H9 (cell line): ENCODE data around the gene PPIF. TPM values are rescaled to one million over a fixed set of nuclear protein-coding genes. Genes with fewer than 3 reads are reported as not detected.

Experiments used
- DNase-seq: peaks from one replicate; pipeline ENCODE4 v3.0.0-alpha.2; 2017
- H2AFZ ChIP-seq: one replicate; pipeline ENCODE4 v1.6.1; 2013; ENCODE audit warnings: mild to moderate bottlenecking, low read length, control low read depth, moderate library complexity
- H2AK5ac ChIP-seq: 2 replicates; pipeline ENCODE4 v1.6.1; 2013; ENCODE audit warnings: low read length, control low read depth, mixed read lengths; ENCODE audit not compliant: insufficient read length
- H2BK120ac ChIP-seq: one replicate; pipeline ENCODE4 v1.6.1; 2013; ENCODE audit warnings: low read depth, mild to moderate bottlenecking, low read length, control low read depth, inconsistent platforms; ENCODE audit not compliant: poor library complexity, severe bottlenecking
- H2BK12ac ChIP-seq: 2 replicates; pipeline ENCODE4 v1.6.1; 2013; ENCODE audit warnings: low read length, control low read depth, mixed read lengths, low read depth; ENCODE audit not compliant: insufficient read length
- H2BK15ac ChIP-seq: 2 replicates; pipeline ENCODE4 v1.6.1; 2013; ENCODE audit warnings: low read depth, low read length, control low read depth
- H2BK20ac ChIP-seq: one replicate; pipeline ENCODE4 v1.6.1; 2013; ENCODE audit warnings: low read depth, mild to moderate bottlenecking, low read length, control low read depth, inconsistent platforms; ENCODE audit not compliant: poor library complexity, severe bottlenecking
- H2BK5ac ChIP-seq: 2 replicates; pipeline ENCODE4 v1.6.1; 2013; ENCODE audit warnings: low read length, control low read depth, mixed read lengths; ENCODE audit not compliant: insufficient read length
- H3K14ac ChIP-seq: 2 replicates; pipeline ENCODE4 v1.6.1; 2013; ENCODE audit warnings: low read length, control low read depth; ENCODE audit not compliant: insufficient read depth
- H3K18ac ChIP-seq: 2 replicates; pipeline ENCODE4 v1.6.1; 2013; ENCODE audit warnings: low read depth, mild to moderate bottlenecking, mixed read lengths, low read length, control low read depth; ENCODE audit not compliant: insufficient read length
- H3K23ac ChIP-seq: 2 replicates; pipeline ENCODE4 v1.6.1; 2013; ENCODE audit warnings: low read length, control low read depth, mixed read lengths, low read depth; ENCODE audit not compliant: insufficient read length
- H3K23me2 ChIP-seq: 2 replicates; pipeline ENCODE4 v1.6.1; 2013; ENCODE audit warnings: low read depth, mild to moderate bottlenecking, mixed read lengths, low read length, control low read depth; ENCODE audit not compliant: insufficient read length, poor library complexity, severe bottlenecking
- H3K27ac ChIP-seq: 2 replicates; pipeline ENCODE4 v1.5.1; 2013; ENCODE audit warnings: low read length, control low read depth, mixed read lengths, low read depth; ENCODE audit not compliant: insufficient read length
- H3K27me3 ChIP-seq: 2 replicates; pipeline ENCODE4 v1.6.1; 2013; ENCODE audit warnings: low read length, control low read depth, inconsistent platforms; ENCODE audit not compliant: insufficient read depth
- H3K4ac ChIP-seq: 2 replicates; pipeline ENCODE4 v1.6.1; 2013; ENCODE audit warnings: low read depth, mild to moderate bottlenecking, control low read depth, inconsistent platforms, low read length, moderate library complexity
- H3K4me1 ChIP-seq: 2 replicates; pipeline ENCODE4 v1.6.1; 2013; ENCODE audit warnings: low read length, control low read depth, inconsistent platforms; ENCODE audit not compliant: insufficient read depth
- H3K4me2 ChIP-seq: 2 replicates; pipeline ENCODE4 v1.6.1; 2013; ENCODE audit warnings: low read length, control low read depth, mixed read lengths; ENCODE audit not compliant: insufficient read length, insufficient read depth
- H3K56ac ChIP-seq: 2 replicates; pipeline ENCODE4 v1.6.1; 2013; ENCODE audit warnings: low read depth, mild to moderate bottlenecking, mixed read lengths, low read length, control low read depth; ENCODE audit not compliant: insufficient read length
- H3K79me1 ChIP-seq: 2 replicates; pipeline ENCODE4 v1.6.1; 2013; ENCODE audit warnings: low read depth, mild to moderate bottlenecking, moderate library complexity, low read length, control low read depth, inconsistent platforms; ENCODE audit not compliant: insufficient read depth, poor library complexity, severe bottlenecking
- H3K79me2 ChIP-seq: 2 replicates; pipeline ENCODE4 v1.6.1; 2013; ENCODE audit warnings: low read length, control low read depth, inconsistent platforms; ENCODE audit not compliant: insufficient read depth
- H3K9ac ChIP-seq: 2 replicates; pipeline ENCODE4 v1.6.1; 2013; ENCODE audit warnings: low read length, control low read depth, mixed read lengths; ENCODE audit not compliant: insufficient read length; ENCODE audit errors: extremely low read depth
- H3K9me3 ChIP-seq: one replicate; pipeline ENCODE4 v1.6.1; 2013; ENCODE audit warnings: low read depth, low read length, inconsistent platforms; ENCODE audit not compliant: control insufficient read depth
- H3T11ph ChIP-seq: one replicate; pipeline ENCODE4 v1.6.1; 2013; ENCODE audit warnings: mild to moderate bottlenecking, low read length, control low read depth, inconsistent platforms
- H4K20me1 ChIP-seq: one replicate; pipeline ENCODE4 v1.6.1; 2013; ENCODE audit not compliant: control insufficient read depth, insufficient read length, insufficient read depth
- H4K5ac ChIP-seq: 2 replicates; pipeline ENCODE4 v1.6.1; 2013; ENCODE audit warnings: low read depth, mild to moderate bottlenecking, mixed read lengths, low read length, control low read depth; ENCODE audit not compliant: insufficient read length
- H4K8ac ChIP-seq: replicated peaks from 2 replicates; pipeline ENCODE4 v1.6.1; 2013; ENCODE audit warnings: low read length, control low read depth, mixed read lengths, low read depth; ENCODE audit not compliant: insufficient read length
- H4K91ac ChIP-seq: 2 replicates; pipeline ENCODE4 v1.6.1; 2013; ENCODE audit warnings: low read depth, mild to moderate bottlenecking, moderate library complexity, mixed read lengths, low read length, control low read depth; ENCODE audit not compliant: insufficient read length
- H3K27ac Mint-ChIP-seq, 3 experiments: 2 replicates in 2 of 3; 3 replicates in 1 of 3; pipeline ENCODE4 v1.8.0; 2020 to 2021; ENCODE audit warnings: mixed read lengths in 3 of 3, mild to moderate bottlenecking in 1 of 3, moderate library complexity in 1 of 3
- H3K27me3 Mint-ChIP-seq: 2 replicates; pipeline ENCODE4 v1.8.0; 2021; ENCODE audit warnings: low read depth, mild to moderate bottlenecking, moderate library complexity, mixed read lengths
- H3K36me3 Mint-ChIP-seq, 3 experiments: 2 replicates in 2 of 3; 3 replicates in 1 of 3; pipeline ENCODE4 v1.8.0; 2020 to 2021; ENCODE audit warnings: low read depth in 3 of 3, mixed read lengths in 3 of 3; ENCODE audit not compliant: insufficient read depth in 1 of 3
- H3K4me1 Mint-ChIP-seq, 2 experiments: 2 replicates each; pipeline ENCODE4 v1.8.0; 2020; ENCODE audit warnings: mixed read lengths in 2 of 2
- H3K4me3 Mint-ChIP-seq, 2 experiments: 2 replicates in 1 of 2; 3 replicates in 1 of 2; pipeline ENCODE4 v1.8.0; 2020 to 2021; ENCODE audit warnings: mild to moderate bottlenecking in 2 of 2, mixed read lengths in 2 of 2, moderate library complexity in 1 of 2
- H3K9me3 Mint-ChIP-seq, 2 experiments: 2 replicates in 1 of 2; 3 replicates in 1 of 2; pipeline ENCODE4 v1.8.0; 2020; ENCODE audit warnings: mild to moderate bottlenecking in 2 of 2, mixed read lengths in 2 of 2, moderate library complexity in 1 of 2
- CTCF ChIP-seq: fragments of 200-600 bp; sonication (generic); conservative IDR thresholded peaks from 3 replicates; pipeline ENCODE4 v1.8.0; 2021; ENCODE audit warnings: antibody characterized with exemption, mild to moderate bottlenecking
- WGBS: extraction: QIAGEN DNeasy Blood & Tissue Kit; methylation state at CpG from one replicate; pipeline ENCODE4 v1.1.7; 2013; ENCODE audit warnings: missing lambda C conversion rate, low lambda C conversion rate, mixed read lengths; ENCODE audit not compliant: insufficient read length; ENCODE audit errors: extremely low coverage; 5-methylcytosine and 5-hydroxymethylcytosine counted together
- total RNA-seq: library from RNA; stranded (reverse); gene quantifications from 2 replicates; pipeline ENCODE4 v1.2.1, GENCODE V29; 2021

The PPIF gene
- total RNA-seq, 1 experiment from 2014 or later: 79.7 TPM

GRCh38 chr10:79374312-79375191 is 27.3 kb downstream of the PPIF start:
- DNase-seq: peak; percentile 81
- H3K14ac ChIP-seq: no peak overlapping the region
- no CpG with 5 or more reads among the region's 7 CpGs for WGBS

More at GRCh38 chr10:79374312-79375191, 27.3 kb downstream of the PPIF start:
- H3K9me3 Mint-ChIP-seq: peaks cover 8 to 9% of the 10 kb centered on the region in 2 experiments; a peak in 4 of 5 replicates
- H3K27ac ChIP-seq: no peak overlapping the region
- H4K20me1 ChIP-seq: no peaks in the 10 kb centered on the region
- H3K9ac ChIP-seq: no peak overlapping the region
- H2BK5ac ChIP-seq: no peak overlapping the region
- no peaks in the 10 kb centered on the region for H3K27me3 ChIP-seq
- no peaks in the 10 kb centered on the region for H3K79me1 ChIP-seq
- no peak overlapping the region for H3K4me2 ChIP-seq
- peak; percentile 97 for TF ChIP-seq CTCF
- no peaks in the 10 kb centered on the region for H3K23me2 ChIP-seq
- no peak overlapping the region for H3K4me3 Mint-ChIP-seq
- no peaks in the 10 kb centered on the region for H3K9me3 ChIP-seq
- no peak overlapping the region for H4K5ac ChIP-seq
- H2AFZ ChIP-seq: no peak overlapping the region
- no peak overlapping the region for H2BK120ac ChIP-seq
- no peak overlapping the region for H3K56ac ChIP-seq
- H3K79me2 ChIP-seq: no peaks in the 10 kb centered on the region
- H3K4me1 ChIP-seq: no peaks in the 10 kb centered on the region
- H2AK5ac ChIP-seq: no peak overlapping the region
- H3T11ph ChIP-seq: no peak overlapping the region
- H2BK15ac ChIP-seq: no peak overlapping the region
- no peak overlapping the region for H4K91ac ChIP-seq
- no peak overlapping the region; a peak in 1 of 7 replicates for H3K27ac Mint-ChIP-seq
- peaks cover 2 to 3% of the 10 kb centered on the region in 2 experiments; a peak in 3 of 4 replicates for H3K4me1 Mint-ChIP-seq
- peak overlapping the region; percentile 7 for H3K18ac ChIP-seq
- H3K23ac ChIP-seq: no peak overlapping the region
- peaks cover 8% of the 10 kb centered on the region; the same call in 1 of the 2 replicates for H3K27me3 Mint-ChIP-seq
- no peak overlapping the region for H3K4ac ChIP-seq
- no peak overlapping the region for H2BK12ac ChIP-seq
- H3K36me3 Mint-ChIP-seq: no peaks in the 10 kb centered on the region
- H4K8ac ChIP-seq: no peak overlapping the region
- no peak overlapping the region for H2BK20ac ChIP-seq
